ENCODE measurements around the gene ORC2.
"Not testable (repeated sequence)": the region's sequence is repeated elsewhere in the genome, so short reads cannot be mapped to it uniquely, and the experiment has no call there.

ORC2 gene

GRCh38 chr2:200963124-200963917 lies at the start of gene ORC2:
Gene ORC2 (minus strand): TSS chr2:200963660. CDS start chr2:200958123, 5,537 bp downstream.
- peak; percentile 92 for DNase-seq (ENCODE audit: low read depth)

- DNase-seq (ENCODE audit: low read depth) = no peak
Observed at GRCh38 chr2:201008296-201008829, 44.9 kb upstream of the ORC2 start.

GRCh38 chr2:201007584-201007998 lies 44.1 kb upstream of the ORC2 start:
- DNase-seq (ENCODE audit: low read depth) = no peak

- DNase-seq (ENCODE audit: low read depth) = no peak
Observed at GRCh38 chr2:201006704-201007103, 43.2 kb upstream of the ORC2 start.

- DNase-seq (ENCODE audit: low read depth) = no peak
Observed at GRCh38 chr2:201004370-201004769, 40.9 kb upstream of the ORC2 start.

GRCh38 chr2:200993097-200993496 lies 29.6 kb upstream of the ORC2 start:
- no peak for DNase-seq (ENCODE audit: low read depth)

GRCh38 chr2:200987137-200987536 lies 23.7 kb upstream of the ORC2 start:
- DNase-seq (ENCODE audit: low read depth) = no peak

GRCh38 chr2:200985799-200986198 lies 22.3 kb upstream of the ORC2 start:
- no peak for DNase-seq (ENCODE audit: low read depth)

GRCh38 chr2:200976710-200977109 lies 13.2 kb upstream of the ORC2 start:
- DNase-seq (ENCODE audit: low read depth) = no peak

- no peak for DNase-seq (ENCODE audit: low read depth)
Observed at GRCh38 chr2:200975672-200976071, 12.2 kb upstream of the ORC2 start.

GRCh38 chr2:200970057-200970456 lies 6.6 kb upstream of the ORC2 start:
- not testable (repeated sequence) for DNase-seq (ENCODE audit: low read depth)

GRCh38 chr2:200968735-200969134 lies 5.3 kb upstream of the ORC2 start:
- DNase-seq (ENCODE audit: low read depth) = no peak

GRCh38 chr2:200968162-200968561 lies 4.7 kb upstream of the ORC2 start:
- no peak for DNase-seq (ENCODE audit: low read depth)

- no peak for DNase-seq (ENCODE audit: low read depth)
Observed at GRCh38 chr2:200966770-200967169, 3.3 kb upstream of the ORC2 start.

- no peak for DNase-seq (ENCODE audit: low read depth)
Observed at GRCh38 chr2:200964498-200964897, 1.0 kb upstream of the ORC2 start.

- not testable (repeated sequence) for DNase-seq (ENCODE audit: low read depth)
Observed at GRCh38 chr2:200963918-200964252, 425 bp upstream of the ORC2 start.

GRCh38 chr2:200962811-200963123 lies 693 bp downstream of the ORC2 start:
- DNase-seq (ENCODE audit: low read depth) = peak; percentile 2

GRCh38 chr2:200961674-200962073 lies 1.8 kb downstream of the ORC2 start:
- DNase-seq (ENCODE audit: low read depth) = no peak

- no peak for DNase-seq (ENCODE audit: low read depth)
Observed at GRCh38 chr2:200950378-200950777, 13.1 kb downstream of the ORC2 start.

GRCh38 chr2:200945395-200945729 lies 18.1 kb downstream of the ORC2 start:
- no peak for DNase-seq (ENCODE audit: low read depth)

- peak; percentile 63 for DNase-seq (ENCODE audit: low read depth)
Observed at GRCh38 chr2:200944467-200945394, 18.7 kb downstream of the ORC2 start.

GRCh38 chr2:200943527-200944105 lies 19.8 kb downstream of the ORC2 start:
- DNase-seq (ENCODE audit: low read depth) = no peak

- DNase-seq (ENCODE audit: low read depth) = no peak
Observed at GRCh38 chr2:200939832-200940231, 23.6 kb downstream of the ORC2 start.
